ENCODE results near the gene KCNJ6.
A peak's percentile ranks its signal among the peaks of the same experiment; 100 is the strongest.

Gene KCNJ6

DNA sequence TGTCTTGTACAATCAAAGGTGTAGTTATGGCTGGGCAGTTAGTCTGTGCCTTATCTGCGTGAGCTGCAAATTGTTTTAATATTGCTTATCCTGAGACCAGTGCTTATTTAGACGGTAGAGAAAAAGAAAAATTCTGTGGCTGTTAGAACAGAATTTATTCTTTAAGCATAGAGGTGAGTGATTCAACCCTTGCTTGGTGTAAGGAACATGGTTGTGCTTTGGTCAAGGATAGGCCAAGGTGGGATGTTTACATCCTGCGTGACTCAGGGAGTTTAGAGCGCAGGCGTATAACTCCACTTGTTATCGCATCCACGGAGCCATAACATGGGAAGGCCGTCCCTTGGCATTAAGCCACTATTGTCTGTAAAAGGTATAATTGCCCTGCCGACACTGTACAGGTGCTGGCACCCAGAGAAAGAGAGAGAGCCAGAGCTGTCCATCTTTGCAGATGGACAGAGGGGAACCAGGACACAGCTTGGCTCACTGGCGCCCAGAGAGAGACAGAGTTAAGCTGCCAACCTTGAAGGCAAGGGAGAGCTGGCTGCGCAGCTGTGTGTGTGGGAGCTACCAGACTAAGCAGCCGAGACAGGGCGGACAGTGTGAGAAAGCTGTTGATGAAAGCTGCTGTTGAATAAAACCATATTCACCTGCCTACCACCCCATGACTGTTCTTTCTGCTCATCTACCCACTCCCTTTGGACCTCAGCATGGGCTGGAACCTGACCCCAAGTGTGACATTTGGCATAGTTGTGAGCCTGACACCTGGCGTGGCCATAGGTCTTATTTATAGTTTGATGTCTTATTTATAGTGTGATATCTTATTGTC lies 349.3 kb downstream of the KCNJ6 start:
- no peak for DNase-seq (ENCODE audit: low read depth in 2 of 2)

DNA sequence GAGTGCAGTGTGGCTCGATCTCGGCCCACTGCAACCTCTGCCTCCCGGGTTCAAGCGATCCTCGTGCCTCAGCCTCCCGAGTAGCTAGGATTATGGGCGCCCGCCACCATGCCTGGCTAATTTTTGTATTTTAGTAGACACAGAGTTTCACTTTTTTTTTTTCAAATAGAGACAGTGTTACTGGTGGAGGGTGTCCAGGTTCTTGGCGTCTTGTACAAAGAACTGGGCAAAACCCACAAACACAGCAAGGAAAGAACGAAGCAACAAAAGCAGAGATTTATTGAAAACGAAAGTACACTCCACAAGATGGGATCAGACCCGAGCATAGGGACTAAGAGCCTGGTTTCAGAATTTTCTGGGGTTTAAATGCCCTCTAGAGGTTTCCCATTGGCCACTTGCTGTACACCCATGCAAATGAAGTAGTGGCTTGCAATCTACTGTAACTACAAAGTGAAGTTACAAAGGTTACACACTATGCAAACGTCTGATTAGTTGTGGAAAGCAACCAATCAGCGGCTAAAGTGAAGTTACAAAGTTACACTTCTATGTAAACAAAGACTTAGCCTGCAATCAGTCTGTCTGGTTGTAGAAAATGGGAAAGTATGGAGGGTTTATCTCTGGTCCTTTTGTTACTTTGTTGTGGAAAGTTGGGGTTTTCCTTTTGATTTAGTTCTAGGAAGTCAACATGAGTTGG lies 350.6 kb downstream of the KCNJ6 start:
- DNase-seq (ENCODE audit: low read depth in 2 of 2), result no peak

DNA sequence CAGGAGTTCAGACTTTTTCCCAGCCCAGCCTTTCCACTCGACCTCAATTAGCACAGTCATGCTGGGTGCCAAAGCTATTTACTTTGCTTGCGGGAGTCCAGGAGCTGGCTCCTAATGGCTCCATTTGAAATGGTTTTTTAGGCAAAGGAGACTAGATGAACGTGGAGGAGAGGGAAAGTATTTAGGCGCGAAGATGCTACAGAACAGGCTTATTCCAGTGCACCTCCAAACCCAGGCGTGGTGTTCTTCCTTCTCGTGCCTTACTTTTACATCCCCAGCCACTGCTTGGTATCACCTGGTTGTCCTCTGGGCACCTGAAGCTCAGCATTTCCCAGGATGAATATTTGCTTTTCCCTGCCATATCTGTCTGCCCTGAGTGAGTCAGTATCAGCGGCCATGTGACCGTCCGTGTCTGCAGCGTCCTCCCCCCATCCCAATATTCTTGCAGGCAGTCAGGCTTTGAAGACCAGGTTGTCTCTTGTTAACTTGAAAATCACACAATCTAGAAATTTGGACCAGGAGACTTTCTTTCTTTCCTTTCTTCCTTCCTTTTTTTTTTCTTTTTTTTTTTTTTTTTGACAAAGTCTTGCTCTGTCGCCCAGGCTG lies 351.2 kb downstream of the KCNJ6 start:
- no peak for DNase-seq (ENCODE audit: low read depth in 2 of 2)

DNA sequence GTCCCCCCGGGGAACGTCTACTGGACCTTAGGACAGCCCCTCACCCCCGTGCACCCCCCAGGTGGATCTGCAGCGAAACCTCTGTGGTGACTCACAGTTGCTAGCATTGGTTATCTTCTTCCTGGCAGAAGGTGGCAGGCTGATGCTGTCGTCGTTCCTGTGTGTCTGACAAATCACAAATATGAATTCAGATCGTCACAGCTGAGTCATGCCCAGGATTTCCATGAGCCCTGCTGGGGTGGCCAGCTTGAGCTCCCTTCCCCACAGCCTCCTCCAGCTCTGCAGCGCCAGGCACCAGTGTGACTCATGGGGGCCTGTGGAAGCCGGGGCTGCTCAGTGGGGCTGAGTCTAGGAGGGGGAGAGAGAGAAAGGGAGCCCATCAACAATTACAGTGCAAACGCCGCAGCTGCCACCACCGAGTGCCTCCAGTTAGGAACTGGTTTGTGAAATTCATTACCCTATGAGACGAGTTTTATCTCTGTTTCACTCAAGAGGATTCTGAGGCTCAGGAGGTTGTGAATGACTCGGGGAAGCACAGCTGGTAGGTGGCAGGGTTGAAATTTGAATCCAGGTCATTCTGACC lies 351.8 kb downstream of the KCNJ6 start:
- peak; percentile 72 to 87 for DNase-seq (ENCODE audit: low read depth in 2 of 2)

DNA sequence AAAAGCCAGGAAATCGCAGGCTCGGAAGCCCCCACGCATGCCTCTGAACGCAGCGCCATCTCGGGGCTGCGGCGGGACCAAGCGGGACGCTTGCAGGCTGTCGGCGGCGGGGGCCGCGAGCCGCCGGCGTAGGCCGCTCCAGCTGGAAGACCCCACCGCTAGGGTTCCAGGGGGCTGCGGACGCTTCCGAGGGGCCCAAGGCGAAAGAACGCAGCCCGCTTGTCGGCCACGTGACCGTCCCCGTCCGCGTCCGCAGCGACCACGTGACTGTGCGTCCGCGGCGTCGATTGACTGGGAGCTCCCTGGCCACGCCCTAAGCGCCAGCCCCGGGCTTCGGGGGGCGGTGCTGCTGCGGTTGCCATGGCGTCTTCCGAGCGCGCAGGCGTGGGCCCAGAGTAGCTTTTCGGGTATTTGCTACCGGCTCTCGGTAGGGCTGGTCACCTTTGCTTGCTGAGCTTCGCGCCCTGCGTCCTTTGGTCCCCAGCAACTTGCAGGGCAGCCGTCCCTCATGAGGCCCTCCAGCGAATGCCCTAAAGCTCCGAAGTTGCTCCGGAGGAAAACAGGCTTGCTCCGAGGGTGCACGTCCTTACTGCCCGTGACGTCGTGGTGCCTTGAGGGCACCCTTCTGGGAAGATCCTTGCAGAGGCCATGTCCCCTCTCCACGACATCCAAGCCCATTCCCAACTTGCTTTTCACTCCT lies 352.5 kb downstream of the KCNJ6 start:
- DNase-seq (ENCODE audit: low read depth in 2 of 2), result peak; percentile 83 to 90

DNA sequence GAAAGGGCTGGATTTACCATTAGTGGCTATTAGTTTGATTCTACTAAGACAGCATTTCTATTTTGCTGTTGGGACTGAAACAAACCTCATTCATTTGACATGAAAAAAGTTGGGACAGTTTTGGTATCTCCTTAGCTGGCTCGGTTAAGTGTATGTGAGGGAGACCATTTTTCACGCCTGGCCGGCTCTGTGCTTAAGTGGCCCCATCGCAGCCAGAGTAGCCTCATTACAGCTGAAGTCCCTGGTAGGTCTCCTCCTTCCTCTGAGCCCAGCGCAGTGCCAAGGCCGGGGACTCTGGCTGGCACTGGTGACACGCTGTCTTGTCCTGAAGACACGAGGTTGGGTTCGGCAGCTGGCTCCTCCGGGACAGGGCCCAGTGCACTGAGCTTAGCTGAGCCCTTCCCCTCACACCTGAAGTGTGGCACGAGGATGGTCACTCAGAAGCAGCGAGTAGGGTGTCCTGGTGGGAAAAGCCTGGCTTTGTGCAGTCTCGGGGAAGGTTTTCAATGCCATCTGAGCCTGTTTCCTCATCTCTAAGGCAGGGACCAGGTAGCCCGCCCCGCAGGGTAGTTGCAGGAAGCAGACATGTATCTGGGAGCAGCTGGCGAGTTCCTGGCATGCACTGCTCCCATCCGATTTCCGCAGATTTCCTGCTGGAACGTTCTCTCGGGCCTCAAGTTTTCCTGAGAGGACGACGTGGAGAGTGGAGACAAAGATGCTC lies 353.2 kb downstream of the KCNJ6 start:
- DNase-seq (ENCODE audit: low read depth in 2 of 2), result no peak

DNA sequence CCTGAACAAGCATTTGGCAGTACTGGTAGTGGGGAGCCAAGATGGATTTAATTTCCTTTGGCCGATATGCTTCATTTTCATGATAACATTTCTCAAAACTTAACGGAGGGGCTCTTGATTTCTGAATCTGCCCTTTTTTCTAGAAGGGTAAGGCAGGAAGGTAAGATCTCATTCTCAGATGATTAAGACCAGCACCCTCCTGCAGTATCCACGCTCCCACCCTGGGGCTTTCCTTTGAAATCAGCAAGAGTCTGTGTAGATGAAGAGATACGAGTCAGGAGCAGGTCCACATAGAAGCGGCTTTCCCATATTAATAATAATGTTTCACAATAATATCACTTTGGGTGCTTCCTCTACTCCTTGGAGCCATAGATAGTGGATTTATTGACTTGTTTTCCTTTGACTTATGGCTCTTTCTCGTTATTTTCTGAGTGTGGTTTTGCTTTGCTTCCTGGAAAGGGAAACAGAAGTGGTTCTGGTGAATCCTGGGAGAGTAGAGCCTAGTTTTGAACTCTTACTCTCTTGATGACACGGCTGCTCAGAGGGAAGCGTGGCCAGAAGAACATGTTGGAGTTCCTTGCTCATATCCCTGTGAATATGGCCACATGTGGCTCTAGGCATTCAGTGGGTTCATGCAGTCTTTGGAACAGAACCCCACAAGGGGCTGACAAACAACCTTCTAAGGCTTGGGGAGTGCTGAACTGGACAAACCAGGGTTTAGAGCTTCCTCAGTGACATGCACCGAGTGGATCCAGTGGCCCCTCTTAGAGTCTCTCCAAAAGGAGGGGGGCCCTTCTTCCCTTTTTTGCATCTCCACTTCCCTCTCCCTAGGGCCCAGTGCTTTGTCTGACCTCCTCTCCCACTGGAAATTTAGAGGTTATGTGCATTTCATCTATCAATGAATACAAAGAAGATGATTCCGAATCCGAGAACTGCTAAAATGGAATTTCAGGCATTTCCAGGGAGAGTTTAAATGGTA lies 354.0 kb downstream of the KCNJ6 start:
- DNase-seq (ENCODE audit: low read depth in 2 of 2), result no peak

DNA sequence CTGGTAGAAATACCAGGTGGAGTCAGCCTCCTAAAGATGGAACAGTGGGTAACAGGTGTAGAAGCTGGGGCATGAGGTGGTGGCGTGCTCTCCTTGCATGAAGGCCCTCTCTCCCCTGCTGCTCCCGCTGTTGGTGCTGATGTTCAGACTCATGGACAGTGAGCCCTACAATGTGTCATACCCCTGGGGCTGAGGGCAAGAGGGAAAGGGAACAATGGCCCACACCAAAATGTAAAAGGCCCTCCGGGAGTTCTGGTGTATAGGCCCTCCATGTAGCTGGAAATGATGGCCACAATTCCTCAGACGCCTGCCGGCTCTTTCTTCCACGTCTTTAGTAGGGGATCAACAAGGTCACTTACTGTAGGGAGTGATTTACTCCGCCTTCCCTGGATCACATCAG lies 354.8 kb downstream of the KCNJ6 start:
- DNase-seq (ENCODE audit: low read depth in 2 of 2), result no peak

DNA sequence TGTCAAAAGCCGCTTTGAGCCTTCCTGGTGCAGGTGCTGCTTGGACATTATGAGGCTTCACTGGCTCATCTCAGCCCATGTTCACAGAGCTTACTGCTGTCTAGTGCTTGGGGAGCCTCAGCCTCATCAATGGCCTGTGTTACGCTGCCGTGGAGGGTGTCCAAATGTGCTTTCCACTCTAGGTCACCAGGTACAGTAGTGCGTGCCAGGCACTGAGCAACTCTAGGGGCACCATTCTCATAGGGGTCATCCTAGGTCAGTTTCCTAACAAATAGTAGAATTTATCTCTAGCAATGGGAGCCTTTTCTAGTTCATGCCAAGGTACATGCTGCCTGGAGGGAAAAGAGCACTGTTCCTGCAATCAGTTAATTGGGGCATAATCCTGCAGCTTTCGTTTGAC lies 355.9 kb downstream of the KCNJ6 start:
- no peak for DNase-seq (ENCODE audit: low read depth in 2 of 2)

DNA sequence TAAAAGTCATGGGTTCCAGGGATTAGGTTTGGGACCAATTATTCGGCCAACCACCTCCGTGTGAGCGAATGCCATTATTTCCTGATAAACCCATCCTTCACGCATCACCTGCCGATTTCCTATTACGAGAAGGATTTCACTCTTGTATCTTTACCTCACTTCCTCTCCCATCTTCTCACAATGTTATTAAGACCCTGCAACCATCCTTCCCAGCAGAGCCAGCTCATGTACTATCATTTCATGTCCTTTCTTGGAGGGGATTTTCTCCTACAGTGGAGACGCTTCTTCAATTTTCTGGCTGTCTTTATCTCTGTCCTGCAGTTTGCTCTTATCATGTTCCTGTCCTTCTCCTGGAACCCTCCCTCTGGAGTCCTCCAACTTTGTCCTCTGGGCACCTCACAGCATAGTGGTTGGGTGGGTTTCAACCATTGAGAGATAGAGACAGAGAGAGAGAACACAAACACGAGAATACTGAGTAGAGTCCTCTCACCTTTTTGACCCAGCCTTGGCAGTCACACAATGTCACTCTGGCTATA lies 357.5 kb downstream of the KCNJ6 start:
- DNase-seq (ENCODE audit: low read depth in 2 of 2), result no peak
